ENCODE measurements around the gene SFXN2. TPM values are rescaled to one million over a fixed set of nuclear protein-coding genes. Genes with fewer than 3 reads are reported as not detected.

The SFXN2 gene
- total RNA-seq, 1 experiment from 2014 or later, result 21.2 TPM

DNA sequence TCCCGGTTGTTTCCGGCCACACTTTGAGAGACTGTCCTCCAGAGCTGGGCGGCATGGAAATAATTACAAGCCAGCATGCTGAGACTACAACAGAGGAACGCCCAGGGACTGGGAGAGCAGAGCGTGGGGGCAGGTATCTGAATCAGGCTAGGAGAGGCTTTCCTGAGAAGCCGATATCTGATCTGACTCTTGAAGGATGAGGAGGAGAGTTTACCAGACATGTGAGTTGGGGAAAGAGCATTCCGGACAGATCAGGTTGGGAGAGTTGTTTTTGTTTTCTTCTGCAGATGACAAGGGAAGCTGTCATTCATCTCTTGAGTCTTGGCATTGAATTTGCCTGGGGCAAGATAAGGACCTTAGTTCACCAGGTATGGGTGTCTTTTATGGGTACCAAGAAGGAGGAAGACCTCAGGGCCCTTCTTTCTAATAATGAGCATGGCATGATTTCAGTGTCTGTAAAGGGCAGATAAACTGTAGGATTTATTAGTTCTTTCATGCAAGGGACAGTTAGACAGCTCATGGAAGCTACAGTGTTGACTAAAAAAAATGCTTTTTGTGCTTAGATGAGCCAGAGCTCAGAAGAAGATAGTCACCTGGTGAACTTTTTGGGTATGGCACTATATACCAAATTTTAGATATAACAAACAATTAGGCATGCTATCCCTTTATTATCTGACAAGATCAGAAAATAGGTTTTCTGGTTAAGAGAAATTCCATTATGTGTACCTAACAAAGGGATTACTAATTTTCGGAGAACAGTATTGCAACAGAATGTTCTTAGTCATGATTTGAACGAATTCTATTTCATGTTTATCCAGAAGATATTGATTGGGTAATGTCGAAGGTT lies 65.5 kb downstream of the SFXN2 start:
- H3K27ac Mint-ChIP-seq (ENCODE audit: unreplicated experiment), result no peak overlapping the region
- H3K9me3 Mint-ChIP-seq (ENCODE audit: low read depth, unreplicated experiment), result no peaks in the 10 kb centered on the region
- peaks cover 8% of the 10 kb centered on the region for H3K4me1 Mint-ChIP-seq (ENCODE audit: low read depth, unreplicated experiment)
- TF ChIP-seq, protein P1, sequence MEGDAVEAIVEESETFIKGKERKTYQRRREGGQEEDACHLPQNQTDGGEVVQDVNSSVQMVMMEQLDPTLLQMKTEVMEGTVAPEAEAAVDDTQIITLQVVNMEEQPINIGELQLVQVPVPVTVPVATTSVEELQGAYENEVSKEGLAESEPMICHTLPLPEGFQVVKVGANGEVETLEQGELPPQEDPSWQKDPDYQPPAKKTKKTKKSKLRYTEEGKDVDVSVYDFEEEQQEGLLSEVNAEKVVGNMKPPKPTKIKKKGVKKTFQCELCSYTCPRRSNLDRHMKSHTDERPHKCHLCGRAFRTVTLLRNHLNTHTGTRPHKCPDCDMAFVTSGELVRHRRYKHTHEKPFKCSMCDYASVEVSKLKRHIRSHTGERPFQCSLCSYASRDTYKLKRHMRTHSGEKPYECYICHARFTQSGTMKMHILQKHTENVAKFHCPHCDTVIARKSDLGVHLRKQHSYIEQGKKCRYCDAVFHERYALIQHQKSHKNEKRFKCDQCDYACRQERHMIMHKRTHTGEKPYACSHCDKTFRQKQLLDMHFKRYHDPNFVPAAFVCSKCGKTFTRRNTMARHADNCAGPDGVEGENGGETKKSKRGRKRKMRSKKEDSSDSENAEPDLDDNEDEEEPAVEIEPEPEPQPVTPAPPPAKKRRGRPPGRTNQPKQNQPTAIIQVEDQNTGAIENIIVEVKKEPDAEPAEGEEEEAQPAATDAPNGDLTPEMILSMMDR (IDR thresholded peaks at IDR 0.05; ENCODE audit: unreplicated experiment), result no peak
- intact Hi-C loops (cut with micrococcal nuclease; ENCODE audit: unreplicated experiment), result no loop called here
- no peak for DNase-seq
- H3K4me3 Mint-ChIP-seq (ENCODE audit: low read depth, unreplicated experiment), result no peak overlapping the region
- BruUV-seq (replicated peaks), result no TSS peak
- H3K36me3 Mint-ChIP-seq (ENCODE audit: insufficient read depth, unreplicated experiment), result no peaks in the 10 kb centered on the region
- no peaks in the 10 kb centered on the region for H3K27me3 Mint-ChIP-seq (ENCODE audit: unreplicated experiment)
- CTCF ChIA-PET, result no interaction called here

- DNase-seq, result no peak
- Mint-ChIP-seq H3K27ac (ENCODE audit: unreplicated experiment) (no peak overlapping the region), H3K4me3 (ENCODE audit: low read depth, unreplicated experiment) (no peak overlapping the region), H3K4me1 (ENCODE audit: low read depth, unreplicated experiment) (peaks cover 8% of the 10 kb centered on the region), H3K9me3 (ENCODE audit: low read depth, unreplicated experiment) (no peaks in the 10 kb centered on the region), H3K27me3 (ENCODE audit: unreplicated experiment) (no peaks in the 10 kb centered on the region), H3K36me3 (ENCODE audit: insufficient read depth, unreplicated experiment) (no peaks in the 10 kb centered on the region)
- intact Hi-C loops (cut with micrococcal nuclease; ENCODE audit: unreplicated experiment), result no loop called here
- CTCF ChIA-PET, result no interaction called here
- TF ChIP-seq, protein P1 (IDR thresholded peaks at IDR 0.05; ENCODE audit: unreplicated experiment), result no peak
- no TSS peak for BruUV-seq (replicated peaks)
These were observed 66.0 kb downstream of the SFXN2 start for GRCh38 chr10:102780527-102780808.

- Mint-ChIP-seq H3K4me1 (ENCODE audit: low read depth, unreplicated experiment) (peaks cover 8% of the 10 kb centered on the region), H3K27ac (ENCODE audit: unreplicated experiment) (no peak overlapping the region), H3K9me3 (ENCODE audit: low read depth, unreplicated experiment) (no peaks in the 10 kb centered on the region), H3K27me3 (ENCODE audit: unreplicated experiment) (no peaks in the 10 kb centered on the region), H3K36me3 (ENCODE audit: insufficient read depth, unreplicated experiment) (no peaks in the 10 kb centered on the region), H3K4me3 (ENCODE audit: low read depth, unreplicated experiment) (no peak overlapping the region)
- DNase-seq, result no peak
- BruUV-seq (replicated peaks), result no TSS peak
- CTCF ChIA-PET, result no interaction called here
- TF ChIP-seq, protein P1 (IDR thresholded peaks at IDR 0.05; ENCODE audit: unreplicated experiment), result no peak
- intact Hi-C loops (cut with micrococcal nuclease; ENCODE audit: unreplicated experiment), result no loop called here
These were observed 66.9 kb downstream of the SFXN2 start for GRCh38 chr10:102781090-102781920.

- H3K9me3 Mint-ChIP-seq (ENCODE audit: low read depth, unreplicated experiment), result no peaks in the 10 kb centered on the region
- peaks cover 8% of the 10 kb centered on the region for H3K4me1 Mint-ChIP-seq (ENCODE audit: low read depth, unreplicated experiment)
- no TSS peak for BruUV-seq (replicated peaks)
- TF ChIP-seq, protein P1 (IDR thresholded peaks at IDR 0.05; ENCODE audit: unreplicated experiment), result no peak
- CTCF ChIA-PET, result no interaction called here
- H3K36me3 Mint-ChIP-seq (ENCODE audit: insufficient read depth, unreplicated experiment), result no peaks in the 10 kb centered on the region
- H3K4me3 Mint-ChIP-seq (ENCODE audit: low read depth, unreplicated experiment), result no peak overlapping the region
- no peak overlapping the region for H3K27ac Mint-ChIP-seq (ENCODE audit: unreplicated experiment)
- H3K27me3 Mint-ChIP-seq (ENCODE audit: unreplicated experiment), result no peaks in the 10 kb centered on the region
- no peak for DNase-seq
- intact Hi-C loops (cut with micrococcal nuclease; ENCODE audit: unreplicated experiment), result no loop called here
These were observed 67.6 kb downstream of the SFXN2 start for GRCh38 chr10:102781921-102782557.
